H1 (cell line): ENCODE data around the gene DNAJB13. TPM values are rescaled to one million over a fixed set of nuclear protein-coding genes. Genes with fewer than 3 reads are reported as not detected.

ENCODE experiments used
- ATF2 ChIP-seq: IDR thresholded peaks from 2 replicates; pipeline ENCODE4 v1.6.1; 2012; ENCODE audit warnings: low read length, inconsistent platforms
- EGR1 ChIP-seq: IDR thresholded peaks from 2 replicates; pipeline ENCODE4 v1.6.1; 2011; ENCODE audit warnings: low read depth, low read length, borderline replicate concordance
- GABPA ChIP-seq: IDR thresholded peaks from 2 replicates; pipeline ENCODE4 v1.6.1; 2011; ENCODE audit warnings: mild to moderate bottlenecking, low read length, moderate library complexity, borderline replicate concordance; ENCODE audit not compliant: insufficient read depth
- HDAC6 ChIP-seq: IDR thresholded peaks from one replicate; pipeline ENCODE4 v1.7.1; 2012; ENCODE audit warnings: low read depth, mild to moderate bottlenecking, inconsistent platforms, low read length, moderate library complexity
- NRF1 ChIP-seq: IDR thresholded peaks from 2 replicates; pipeline ENCODE4 v1.6.1; 2011; ENCODE audit warnings: mild to moderate bottlenecking, low read depth, low read length, improper control_type of control experiment
- RAD21 ChIP-seq, 2 experiments: IDR thresholded peaks in 1 of 2; conservative IDR thresholded peaks in 1 of 2; 2 replicates each; pipeline ENCODE4 v1.6.1; 2011; ENCODE audit warnings: low read depth in 2 of 2, low read length in 2 of 2, improper control_type of control experiment in 1 of 2, inconsistent platforms in 1 of 2, mild to moderate bottlenecking in 1 of 2, moderate library complexity in 1 of 2
- SIX5 ChIP-seq: IDR thresholded peaks from 2 replicates; pipeline ENCODE4 v1.6.1; 2011; ENCODE audit warnings: mild to moderate bottlenecking, low read depth, low read length
- YY1 ChIP-seq: IDR thresholded peaks from 2 replicates; pipeline ENCODE4 v1.6.1; 2011; ENCODE audit warnings: low read depth, mild to moderate bottlenecking, low read length
- polyA plus RNA-seq, 7 experiments: library from polyadenylated mRNA; depleted of rRNA in 3 of 7; stranded (reverse) in 5 of 7; unstranded in 2 of 7; fragments of >200 nt in 5 of 7; fragments of 200-250 nt in 2 of 7; gene quantifications; 1 replicate in 5 of 7; 2 replicates in 1 of 7; 4 replicates in 1 of 7; pipeline versions ENCODE4 v1.2.1 to v1.2.3, GENCODE V29; 2011 to 2013; ENCODE audit warnings: missing spikeins in 2 of 7, mixed read lengths in 2 of 7
- total RNA-seq: library from RNA; stranded (reverse); fragmentation: NEBNext Ultra II Directional; extraction: Animal tissue kit (Norgen Biotek cat#: 25700); gene quantifications from 2 replicates; pipeline ENCODE4 v1.2.1, GENCODE V29; 2021
- TF ChIP-seq, protein P1 (sequence below): IDR thresholded peaks from 2 replicates; pipeline ENCODE4 v1.6.1; 2011; ENCODE audit warnings: low read length, improper control_type of control experiment

The DNAJB13 gene
- total and polyA plus RNA-seq, 2 of the 8 experiments (the other 6 are each of a cell fraction or from before 2014, with no cell fraction given): 0.27 TPM; not detected in 1

GRCh38 chr11:73950869-73951710, at the start of gene DNAJB13 (continued):
- TF ChIP-seq NRF1 (no peak), RAD21 (IDR thresholded peaks at IDR 0.05 in 1 of 2, conservative IDR thresholded peaks at IDR 0.05 in 1 of 2; ENCODE audit: low read depth in 2 of 2, low read length in 2 of 2) (0 out of 4 replicates have a peak, but pooled peaks of 1 of the 2 experiments have one; percentile 1), EGR1 (no peak), SIX5 (peak; percentile 89), GABPA (no peak), ATF2 (no peak), YY1 (no peak), HDAC6 (no peak)
- TF ChIP-seq, protein P1, sequence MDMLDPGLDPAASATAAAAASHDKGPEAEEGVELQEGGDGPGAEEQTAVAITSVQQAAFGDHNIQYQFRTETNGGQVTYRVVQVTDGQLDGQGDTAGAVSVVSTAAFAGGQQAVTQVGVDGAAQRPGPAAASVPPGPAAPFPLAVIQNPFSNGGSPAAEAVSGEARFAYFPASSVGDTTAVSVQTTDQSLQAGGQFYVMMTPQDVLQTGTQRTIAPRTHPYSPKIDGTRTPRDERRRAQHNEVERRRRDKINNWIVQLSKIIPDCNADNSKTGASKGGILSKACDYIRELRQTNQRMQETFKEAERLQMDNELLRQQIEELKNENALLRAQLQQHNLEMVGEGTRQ: no peak
